GM21619 (cell line): ENCODE measurements around the gene RGMB.
A peak's percentile ranks its signal among the peaks of the same experiment; 100 is the strongest.
"Not testable (repeated sequence)": the region's sequence is repeated elsewhere in the genome, so short reads cannot be mapped to it uniquely, and the experiment has no call there.

Experiments used
- ATAC-seq: cut with Tn5 transposase; IDR thresholded peaks from one replicate; pipeline ENCODE4 v1.9.1; 2021; ENCODE audit not compliant: unreplicated experiment

RGMB gene

GRCh38 chr5:98773464-98774191, at the start of gene RGMB:
TSS of gene RGMB (plus strand) at chr5:98773663. CDS start at chr5:98774071, 408 bp downstream.
- ATAC-seq = peak; percentile 85

DNA sequence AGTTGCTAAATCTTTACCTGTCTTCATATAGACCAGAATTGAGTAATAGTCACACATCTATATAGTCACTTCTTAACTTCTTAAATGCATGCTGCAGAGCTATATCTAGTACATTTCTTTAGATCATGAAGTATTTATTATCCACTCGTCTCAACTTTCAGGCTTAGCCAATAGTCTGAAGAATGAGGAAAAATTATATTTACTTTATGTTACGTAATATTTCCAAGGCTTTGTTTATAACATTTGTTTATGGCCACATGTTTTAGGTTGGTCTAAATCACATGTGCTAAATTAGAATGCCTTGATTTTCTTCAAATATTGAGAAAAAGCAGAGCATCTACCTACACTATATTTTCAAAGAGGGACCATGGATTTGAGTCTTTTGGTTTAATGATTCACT, 47.2 kb upstream of the RGMB start:
- no peak for ATAC-seq

- no peak for ATAC-seq
These were observed 45.8 kb upstream of the RGMB start for GRCh38 chr5:98727686-98728085.

DNA sequence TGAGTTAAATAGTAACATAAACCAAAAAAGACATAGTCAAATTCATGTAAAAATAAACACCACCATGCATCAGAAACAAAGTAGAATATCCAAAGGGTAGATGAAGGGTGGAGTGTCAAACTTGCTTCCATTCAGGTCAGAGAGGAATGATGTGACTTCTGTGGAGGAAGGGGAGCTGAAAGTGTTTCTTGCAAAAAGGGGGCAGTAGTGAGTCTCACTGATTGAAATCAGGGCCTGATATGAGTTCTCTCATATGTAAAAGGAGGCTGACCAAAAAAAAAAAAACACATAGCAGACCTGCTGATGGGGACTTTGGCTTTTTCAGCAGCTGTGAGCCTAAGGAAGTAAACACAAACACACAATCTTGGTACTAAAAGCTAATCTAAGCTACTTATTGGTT, 38.8 kb upstream of the RGMB start:
- ATAC-seq = no peak

- ATAC-seq = no peak
These were observed 37.5 kb upstream of the RGMB start for GRCh38 chr5:98735806-98736507.

GRCh38 chr5:98736753-98737152, 36.7 kb upstream of the RGMB start:
- no peak for ATAC-seq

- not testable (repeated sequence) for ATAC-seq
These were observed 36.0 kb upstream of the RGMB start for GRCh38 chr5:98737441-98737840.

GRCh38 chr5:98738481-98739149, 34.8 kb upstream of the RGMB start:
- not testable (repeated sequence) for ATAC-seq

- no peak for ATAC-seq
These were observed 31.5 kb upstream of the RGMB start for GRCh38 chr5:98741926-98742325.

DNA sequence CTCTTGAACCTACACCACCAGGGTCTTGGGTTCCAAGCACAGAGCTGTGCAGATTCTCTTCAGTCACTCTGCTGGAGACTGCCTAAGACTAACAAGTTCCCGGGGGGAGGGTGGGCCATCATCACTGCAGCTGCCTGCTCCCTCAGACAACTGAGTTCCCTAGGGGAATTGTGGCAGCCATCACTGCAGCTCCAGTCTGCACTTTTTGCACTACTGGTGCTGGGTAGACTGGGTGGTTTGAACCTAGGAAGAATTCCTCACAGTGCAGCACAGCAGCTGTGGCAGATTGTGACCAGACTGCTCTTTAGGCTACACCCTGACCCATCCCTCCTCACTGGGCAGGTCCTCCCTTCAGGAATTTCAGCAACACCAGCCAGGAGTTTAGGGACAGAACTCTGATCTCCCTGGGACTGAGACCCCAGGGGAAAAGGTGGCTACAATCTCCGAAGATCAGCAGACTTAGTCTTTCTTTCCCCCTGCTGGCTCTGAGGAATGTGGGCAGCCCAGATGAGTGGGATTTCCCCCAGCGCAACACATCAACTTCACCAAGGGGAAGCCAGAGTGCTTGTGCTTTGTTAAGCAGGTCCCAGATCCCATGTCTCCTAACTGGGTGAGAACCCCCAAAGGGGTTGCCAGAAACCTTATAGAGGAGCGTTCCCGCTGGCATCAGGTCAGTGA, 30.9 kb upstream of the RGMB start:
- ATAC-seq = no peak

- not testable (repeated sequence) for ATAC-seq
These were observed 25.2 kb upstream of the RGMB start for GRCh38 chr5:98748259-98748658.

- no peak for ATAC-seq
These were observed 24.4 kb upstream of the RGMB start for GRCh38 chr5:98749046-98749445.

DNA sequence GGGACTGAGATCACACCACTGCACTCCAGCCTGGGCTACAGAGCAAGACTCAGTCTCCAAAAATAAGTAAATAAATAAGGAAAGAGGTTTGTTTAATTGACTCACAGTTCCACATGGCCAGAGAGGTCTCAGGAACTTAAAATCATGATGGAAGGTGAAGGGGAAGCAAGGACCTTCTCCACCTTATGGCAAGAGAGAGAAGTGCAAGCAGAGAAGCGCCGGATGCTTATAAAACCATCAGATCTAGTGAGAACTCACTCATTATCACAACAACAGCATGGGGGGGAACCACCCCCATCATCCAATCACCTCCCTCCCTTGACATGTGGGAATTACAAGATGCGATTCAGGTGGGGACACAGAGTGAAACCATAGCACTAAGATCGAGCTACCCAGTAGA, 22.8 kb upstream of the RGMB start:
- peak; percentile 67 for ATAC-seq

GRCh38 chr5:98752331-98752730, 21.1 kb upstream of the RGMB start:
- ATAC-seq = not testable (repeated sequence)

GRCh38 chr5:98752801-98753200, 20.7 kb upstream of the RGMB start:
- ATAC-seq = not testable (repeated sequence)

DNA sequence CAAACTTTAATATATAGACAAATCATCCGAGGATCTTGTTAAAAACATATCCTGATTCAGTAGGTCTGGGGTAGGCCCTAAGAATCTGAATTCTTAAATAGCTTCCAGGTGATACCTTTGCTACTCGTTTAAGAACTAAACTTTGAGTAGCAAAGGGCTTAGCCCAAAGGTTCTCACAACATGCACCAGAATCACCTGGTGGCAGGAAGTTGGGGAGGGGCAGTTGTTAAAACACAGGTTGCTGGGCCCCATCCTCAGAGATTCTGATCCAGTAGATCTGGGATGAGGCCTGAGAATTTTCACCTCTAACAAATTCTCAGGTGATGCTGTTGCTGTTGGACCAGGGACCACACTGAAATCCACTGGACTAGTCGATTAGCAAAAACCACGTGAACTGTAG, 20.0 kb upstream of the RGMB start:
- ATAC-seq = no peak

DNA sequence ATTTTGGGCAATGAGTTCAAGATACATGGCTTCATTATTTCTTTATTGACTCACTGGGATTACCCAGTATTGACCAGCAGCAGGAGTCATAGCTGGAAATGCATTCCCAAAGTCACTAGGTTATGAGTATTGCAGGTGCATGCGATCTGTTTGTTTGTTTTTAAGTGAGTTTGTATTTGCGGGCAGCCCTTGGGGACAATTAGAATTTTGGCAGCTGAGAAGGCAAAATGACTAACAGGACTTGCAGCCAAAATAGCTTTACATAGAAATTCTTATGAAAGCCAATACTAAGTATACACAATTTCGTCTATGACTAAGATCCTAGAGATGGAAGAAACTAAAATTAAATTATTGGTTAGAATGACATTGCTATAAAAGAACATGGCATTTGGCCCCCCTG, 18.1 kb upstream of the RGMB start:
- ATAC-seq = no peak

DNA sequence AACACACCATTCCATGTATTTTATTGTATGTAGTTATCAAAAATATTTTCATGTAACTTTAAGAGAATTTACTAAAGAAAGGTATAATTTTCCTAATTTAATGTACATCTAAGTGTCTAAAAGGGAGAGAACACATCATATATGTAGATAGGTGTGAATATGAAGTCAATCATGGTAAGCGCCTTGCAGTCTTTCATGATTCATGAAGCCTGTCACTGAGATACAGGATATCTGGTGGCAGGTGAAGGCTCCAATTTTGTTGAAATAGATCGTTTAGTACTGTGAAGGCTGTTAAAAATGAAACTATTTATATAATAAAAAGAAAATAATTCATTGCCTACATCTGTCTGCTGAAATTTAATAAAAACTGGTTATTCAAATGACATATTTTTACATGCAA, 15.5 kb upstream of the RGMB start:
- no peak for ATAC-seq

DNA sequence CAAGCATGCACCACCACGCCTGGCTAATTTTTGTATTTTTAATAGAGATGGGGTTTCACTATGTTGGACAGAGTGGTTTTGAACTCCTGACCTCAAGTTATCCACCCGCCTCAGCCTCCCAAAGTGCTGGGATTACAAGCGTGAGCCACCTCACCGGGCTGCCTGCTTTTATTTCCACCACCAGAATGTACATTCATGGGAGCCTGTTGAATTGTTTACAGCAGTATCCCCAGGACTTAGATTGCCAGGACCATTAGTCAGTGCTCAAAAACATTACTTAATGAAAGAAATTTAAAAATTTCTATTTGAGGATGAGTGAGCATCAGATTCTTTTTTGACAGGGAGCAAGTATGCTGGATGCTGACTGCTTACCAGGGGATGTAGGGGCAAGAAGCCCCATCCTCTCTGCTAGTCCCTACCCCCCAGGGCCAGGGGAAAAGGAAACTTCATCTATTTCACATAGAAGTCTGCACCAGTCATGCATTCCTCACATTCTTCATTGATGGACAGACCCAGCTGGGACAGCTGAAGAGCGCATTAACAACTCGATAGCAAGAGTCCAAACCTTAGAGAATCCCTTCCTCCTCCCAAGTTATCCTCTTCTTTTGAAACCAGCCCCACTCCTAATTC, 10.3 kb upstream of the RGMB start:
- ATAC-seq = no peak

DNA sequence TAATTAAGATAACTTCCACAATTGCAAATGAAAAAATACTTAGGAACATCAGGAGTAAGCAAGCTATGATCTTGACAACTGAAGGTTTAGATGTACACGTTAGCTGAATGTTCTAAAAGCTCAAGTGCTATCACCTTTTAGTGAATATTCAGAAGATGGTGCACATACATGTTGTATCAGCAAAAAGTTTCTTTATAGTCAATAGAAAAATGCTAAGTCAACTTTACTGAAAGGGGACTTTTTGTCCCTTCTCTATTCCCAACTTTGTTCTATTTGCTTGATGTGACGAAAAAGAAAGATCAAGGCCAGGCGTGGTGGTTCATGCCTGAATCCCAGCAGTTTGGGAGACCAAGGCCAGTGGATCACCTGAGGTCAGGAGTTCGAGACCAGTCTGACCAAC, 7.6 kb upstream of the RGMB start:
- no peak for ATAC-seq

DNA sequence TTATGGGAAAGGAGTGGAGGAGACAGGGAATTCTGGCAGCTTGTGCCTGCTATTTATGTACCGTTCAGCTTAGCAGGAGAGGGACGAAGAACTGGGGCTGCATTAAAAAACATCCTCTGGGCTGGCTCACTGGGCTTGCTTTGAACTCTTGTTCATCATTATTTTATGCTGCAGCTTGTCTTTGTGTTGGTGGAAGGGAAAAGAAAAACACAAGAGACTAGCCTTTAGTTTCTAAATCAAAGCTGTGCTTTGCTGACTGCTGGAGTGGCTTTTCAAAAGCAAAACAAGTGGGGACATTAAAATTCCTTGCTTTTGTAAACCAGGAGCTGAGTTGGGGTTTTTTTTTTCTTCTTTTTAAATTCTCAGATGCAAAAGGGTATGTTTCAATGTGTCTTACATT, 5.9 kb upstream of the RGMB start:
- no peak for ATAC-seq
